HCT116 (cell line): ENCODE data around the gene LHFPL6. TPM values are rescaled to one million over a fixed set of nuclear protein-coding genes. Genes with fewer than 3 reads are reported as not detected.

ENCODE experiments used
- ATAC-seq: fragments of 200-7000 bp; cut with Tn5 transposase; 2 replicates; pipeline ENCODE4 v1.9.1; 2020; ENCODE audit warnings: mild to moderate bottlenecking, moderate library complexity
- BruUV-seq: library from RNA; stranded (reverse); fragments of 400-500 nt; replicated peaks from 2 replicates; lab custom pipeline; 2021; lab: Mats Ljungman, UMichigan
- CTCF ChIA-PET: fragments of 300-600 bp; sonication (Branson Sonifier 250); formaldehyde crosslinking; loops from one replicate; lab custom pipeline; 2021; ENCODE audit warnings: antibody characterized with exemption; lab: Charles Lee
- POLR2A ChIA-PET: fragments of 300-600, 350-600 bp; sonication (Branson Sonifier 250); formaldehyde crosslinking; loops from one replicate; lab custom pipeline; 2021; ENCODE audit warnings: antibody characterized with exemption; lab: Charles Lee
- RAD21 ChIA-PET, 2 experiments: fragments of 300-600 bp; sonication (Branson Sonifier 250); formaldehyde crosslinking; loops; one replicate each; lab custom pipeline; 2023; ENCODE audit warnings: low total read pairs in 2 of 2; ENCODE audit not compliant: uncharacterized antibody in 2 of 2, unreplicated experiment in 2 of 2, low non-redundant PET in 1 of 2; lab: Charles Lee
- DNase-seq: peaks from one replicate; pipeline ENCODE4 v3.0.0-alpha.2; 2010; ENCODE audit warnings: low read depth, low spot score
- H2AFZ ChIP-seq: fragments of 200-600 bp; shearing (Covaris generic), sonication (generic); 2 replicates; pipeline ENCODE4 v1.6.1; 2017; ENCODE audit warnings: low read depth, mixed run types, mixed read lengths, antibody characterized with exemption, low read length; ENCODE audit not compliant: poor library complexity, severe bottlenecking
- H3K27ac ChIP-seq: 2 replicates; pipeline ENCODE4 v1.5.1; 2012; ENCODE audit warnings: low read depth, low read length
- H3K27me3 ChIP-seq: fragments of 200-600 bp; sonication (generic); 2 replicates; pipeline ENCODE4 v1.6.1; 2016; ENCODE audit warnings: mixed run types, low read length, mixed read lengths; ENCODE audit not compliant: insufficient read depth
- H3K36me3 ChIP-seq, 2 experiments: fragments of 200-500 bp in 1 of 2; fragments of 200-600 bp in 1 of 2; sonication (Bioruptor generic) in 1 of 2; sonication (generic) in 1 of 2; 2 replicates each; pipeline versions ENCODE4 v1.5.1 to v1.6.1; 2014 to 2016; ENCODE audit warnings: low read length in 2 of 2, inconsistent platforms in 1 of 2, mixed read lengths in 1 of 2, mixed run types in 1 of 2; ENCODE audit not compliant: insufficient read depth in 2 of 2, control insufficient read depth in 1 of 2
- H3K4me1 ChIP-seq, 2 experiments: fragments of 200-600 bp in 1 of 2; sonication (generic) in 1 of 2; 2 replicates each; pipeline versions ENCODE4 v1.5.1 to v1.6.1; 2012 to 2017; ENCODE audit warnings: low read length in 2 of 2, inconsistent platforms in 1 of 2, mild to moderate bottlenecking in 1 of 2, mixed read lengths in 1 of 2, mixed run types in 1 of 2, moderate library complexity in 1 of 2; ENCODE audit not compliant: insufficient read depth in 2 of 2, control insufficient read depth in 1 of 2
- H3K4me2 ChIP-seq: fragments of 200-600 bp; sonication (generic); 2 replicates; pipeline ENCODE4 v1.6.1; 2017; ENCODE audit warnings: mixed run types, low read length, mixed read lengths
- H3K4me3 ChIP-seq, 2 experiments: fragments of 200-600 bp in 1 of 2; sonication (generic) in 1 of 2; replicated peaks in 1 of 2; 2 replicates each; pipeline ENCODE4 v1.5.1; 2011 to 2016; ENCODE audit warnings: low read length in 2 of 2, control low read depth in 1 of 2, low read depth in 1 of 2, mild to moderate bottlenecking in 1 of 2, mixed read lengths in 1 of 2, mixed run types in 1 of 2
- H3K79me2 ChIP-seq: fragments of 200-600 bp; sonication (generic); 2 replicates; pipeline ENCODE4 v1.6.1; 2017; ENCODE audit warnings: mild to moderate bottlenecking, mixed run types, low read length, moderate library complexity, mixed read lengths; ENCODE audit not compliant: insufficient read depth
- H3K9ac ChIP-seq: fragments of 200-600 bp; sonication (generic); 2 replicates; pipeline ENCODE4 v1.6.1; 2016; ENCODE audit warnings: low read length, mixed read lengths
- H3K9me2 ChIP-seq: fragments of 200-600 bp; sonication (generic), shearing (Covaris generic); 2 replicates; pipeline ENCODE4 v1.6.1; 2017; ENCODE audit warnings: mixed run types, mild to moderate bottlenecking, moderate library complexity; ENCODE audit not compliant: insufficient read depth
- H3K9me3 ChIP-seq, 2 experiments: fragments of 200-500 bp in 1 of 2; fragments of 200-600 bp in 1 of 2; sonication (Bioruptor generic) in 1 of 2; sonication (generic) in 1 of 2; 2 replicates each; pipeline ENCODE4 v1.6.1; 2014 to 2017; ENCODE audit warnings: low read length in 2 of 2, mixed read lengths in 2 of 2, inconsistent platforms in 1 of 2, low read depth in 1 of 2, mild to moderate bottlenecking in 1 of 2, mixed run types in 1 of 2, moderate library complexity in 1 of 2; ENCODE audit not compliant: control insufficient read depth in 1 of 2, insufficient read depth in 1 of 2
- H4K20me1 ChIP-seq: fragments of 200-600 bp; sonication (generic), shearing (Covaris generic); 2 replicates; pipeline ENCODE4 v1.6.1; 2017; ENCODE audit warnings: mixed run types, mild to moderate bottlenecking, moderate library complexity; ENCODE audit not compliant: insufficient read depth
- ATF3 ChIP-seq: IDR thresholded peaks from 2 replicates; pipeline ENCODE4 v1.6.1; 2012
- CBX3 ChIP-seq: IDR thresholded peaks from 2 replicates; pipeline ENCODE4 v1.6.1; 2012; ENCODE audit warnings: low read depth
- CEBPB ChIP-seq: IDR thresholded peaks from 2 replicates; pipeline ENCODE4 v1.6.1; 2012; ENCODE audit warnings: low read depth
- CTCF ChIP-seq, 3 experiments: fragments of 200-600 bp in 1 of 3; sonication (generic) in 1 of 3; IDR thresholded peaks in 2 of 3; conservative IDR thresholded peaks in 1 of 3; 2 replicates each; pipeline ENCODE4 v1.5.1; 2012 to 2017; ENCODE audit warnings: low read depth in 2 of 3, low read length in 2 of 3, antibody characterized with exemption in 1 of 3, borderline replicate concordance in 1 of 3, control low read depth in 1 of 3, mild to moderate bottlenecking in 1 of 3, mixed read lengths in 1 of 3, mixed run types in 1 of 3, moderate library complexity in 1 of 3; ENCODE audit not compliant: insufficient read depth in 1 of 3
- EGR1 ChIP-seq: IDR thresholded peaks from 2 replicates; pipeline ENCODE4 v1.6.1; 2012; ENCODE audit warnings: low read depth
- ELF1 ChIP-seq: IDR thresholded peaks from 2 replicates; pipeline ENCODE4 v1.6.1; 2012; ENCODE audit warnings: low read depth, borderline replicate concordance
- EZH2 ChIP-seq: fragments of 200-600 bp; sonication (generic); IDR thresholded peaks from 2 replicates; pipeline ENCODE4 v1.6.1; 2017; ENCODE audit warnings: antibody characterized with exemption, mixed run types
- EZH2phosphoT487 ChIP-seq: fragments of 200-600 bp; IDR thresholded peaks from 2 replicates; pipeline ENCODE4 v1.6.1; 2018; ENCODE audit warnings: antibody characterized with exemption, borderline replicate concordance
- FOSL1 ChIP-seq: IDR thresholded peaks from 2 replicates; pipeline ENCODE4 v1.6.1; 2012; ENCODE audit warnings: low read depth
- JUND ChIP-seq: IDR thresholded peaks from 2 replicates; pipeline ENCODE4 v1.6.1; 2012
- POLR2A ChIP-seq: IDR thresholded peaks from 2 replicates; pipeline ENCODE4 v1.7.0; 2011; ENCODE audit warnings: borderline replicate concordance; ENCODE audit not compliant: insufficient read depth, insufficient read length; ENCODE audit errors: extremely low read depth
- POLR2AphosphoS5 ChIP-seq: IDR thresholded peaks from 2 replicates; pipeline ENCODE4 v1.6.1; 2011; ENCODE audit warnings: mild to moderate bottlenecking, low read depth, low read length, moderate library complexity
- SIN3A ChIP-seq: IDR thresholded peaks from 2 replicates; pipeline ENCODE4 v1.6.1; 2012; ENCODE audit warnings: low read depth
- SP1 ChIP-seq: IDR thresholded peaks from 2 replicates; pipeline ENCODE4 v1.6.1; 2012; ENCODE audit warnings: low read depth
- SRF ChIP-seq: IDR thresholded peaks from 2 replicates; pipeline ENCODE4 v1.6.1; 2012; ENCODE audit warnings: low read depth
- YY1 ChIP-seq: IDR thresholded peaks from 2 replicates; pipeline ENCODE4 v1.6.1; 2011; ENCODE audit warnings: low read length, low read depth, moderate library complexity, mild to moderate bottlenecking; ENCODE audit not compliant: insufficient replicate concordance; ENCODE audit errors: extremely low read depth
- ZFX ChIP-seq: fragments of 450-650 bp; IDR thresholded peaks from 2 replicates; pipeline ENCODE4 v1.6.1; 2017
- ZNF274 ChIP-seq: fragments of 200-500 bp; sonication (Bioruptor generic); IDR thresholded peaks from 2 replicates; pipeline ENCODE4 v1.6.1; 2014; ENCODE audit warnings: mild to moderate bottlenecking, low read depth, low read length, inconsistent platforms
- intact Hi-C: fragments of 100-400 bp; cut with micrococcal nuclease; formaldehyde crosslinking; loops from 2 replicates; pipeline ENCODE4 v1.10.0; 2022
- total RNA-seq: library from RNA; stranded (reverse); gene quantifications from one replicate; pipeline ENCODE4 v1.2.1, GENCODE V29; 2021; ENCODE audit not compliant: unreplicated experiment
- TF ChIP-seq, protein P1 (sequence below): IDR thresholded peaks from 2 replicates; pipeline ENCODE4 v1.6.1; 2012

LHFPL6 gene
- total RNA-seq, 1 experiment from 2014 or later = 0.22 TPM

- CTCF ChIA-PET = no interaction called here
- RAD21 ChIA-PET = no interaction called here
- Histone ChIP-seq H3K36me3 (no peaks in the 10 kb centered on the region), H3K27me3 (peaks cover 37% of the 10 kb centered on the region)
- no peak for ATAC-seq
- TF ChIP-seq ATF3 (no peak), EGR1 (no peak), ZFX (no peak), POLR2AphosphoS5 (no peak), FOSL1 (no peak), ELF1 (no peak), CBX3 (no peak), CEBPB (no peak), JUND (no peak), SRF (no peak), CTCF (IDR thresholded peaks at IDR 0.05 in 2 of 3, conservative IDR thresholded peaks at IDR 0.05 in 1 of 3; ENCODE audit: borderline replicate concordance in 1 of 3, insufficient read depth in 1 of 3, low read depth in 2 of 3, low read length in 2 of 3) (no peak), SP1 (no peak), POLR2A (no peak), SIN3A (no peak), EZH2 (no peak), EZH2phosphoT487 (no peak), YY1 (no peak), ZNF274 (no peak)
- TF ChIP-seq, protein P1, sequence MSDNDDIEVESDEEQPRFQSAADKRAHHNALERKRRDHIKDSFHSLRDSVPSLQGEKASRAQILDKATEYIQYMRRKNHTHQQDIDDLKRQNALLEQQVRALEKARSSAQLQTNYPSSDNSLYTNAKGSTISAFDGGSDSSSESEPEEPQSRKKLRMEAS = no peak
- TF ChIP-seq, all 23 proteins: peak for 0
- Histone ChIP-seq H3K9ac (no peak overlapping the region), H4K20me1 (no peaks in the 10 kb centered on the region), H3K9me2 (no peaks in the 10 kb centered on the region), H2AFZ (no peak overlapping the region), H3K27ac (no peak overlapping the region), H3K4me3 (no peak overlapping the region), H3K4me1 (no peaks in the 10 kb centered on the region), H3K4me2 (no peak overlapping the region), H3K9me3 (no peaks in the 10 kb centered on the region), H3K79me2 (no peaks in the 10 kb centered on the region)
- POLR2A ChIA-PET = no interaction called here
- DNase-seq = no peak
- intact Hi-C loops = no loop called here
- BruUV-seq = no TSS peak
Measured at GRCh38 chr13:39462428-39462827, 140.6 kb downstream of the LHFPL6 start.
